GM18517 (cell line): ENCODE results near the gene CCDC28B.
"Not testable (repeated sequence)": the region's sequence is repeated elsewhere in the genome, so short reads cannot be mapped to it uniquely, and the experiment has no call there.

Experiments
- ATAC-seq: cut with Tn5 transposase; IDR thresholded peaks from one replicate; pipeline ENCODE4 v1.9.1; 2021; ENCODE audit warnings: mild to moderate bottlenecking, moderate library complexity; ENCODE audit not compliant: unreplicated experiment

The CCDC28B gene

DNA sequence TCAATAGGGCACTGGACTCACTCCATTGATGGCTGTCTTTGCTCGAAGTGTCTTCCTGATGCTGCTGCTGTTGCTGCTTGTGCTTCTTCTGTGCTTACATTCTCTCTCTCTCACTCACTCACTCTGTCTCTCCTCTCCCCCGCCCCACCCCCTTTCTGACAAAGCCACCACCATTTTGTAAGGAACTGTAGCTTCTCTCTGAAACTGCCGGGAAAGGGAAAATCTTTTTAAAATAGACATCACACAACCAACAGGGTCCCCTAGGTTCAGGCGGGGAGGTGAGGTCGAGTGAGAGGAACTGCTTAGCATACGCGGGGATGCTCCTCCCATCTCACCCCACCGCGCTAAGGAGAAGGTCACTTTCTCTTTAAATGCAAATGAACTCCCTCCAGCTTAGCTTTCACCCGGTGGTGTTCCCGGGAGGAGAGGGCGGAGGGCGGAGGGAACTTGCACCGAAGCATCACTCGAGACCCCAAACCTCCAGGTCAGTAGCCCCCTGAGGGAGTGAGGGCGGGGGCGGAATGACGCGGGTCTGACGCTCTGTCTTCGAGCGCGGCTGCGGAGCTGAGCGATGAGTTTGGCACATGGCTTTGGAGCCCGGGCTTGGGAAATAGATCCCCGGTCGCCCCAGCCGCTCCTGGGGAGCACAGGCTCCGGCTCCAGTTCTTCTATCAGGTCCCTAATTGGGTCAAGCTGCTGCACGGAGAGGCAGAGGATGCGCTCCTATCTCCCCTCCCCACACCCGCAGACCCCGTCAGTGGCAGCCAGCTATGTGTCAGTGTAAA, at the start of gene CCDC28B:
TSS of gene CCDC28B (plus strand) at position 370 of the 785 bp plus-strand sequence. CDS start 1,341 bp downstream, outside the sequence.
- no peak for ATAC-seq

DNA sequence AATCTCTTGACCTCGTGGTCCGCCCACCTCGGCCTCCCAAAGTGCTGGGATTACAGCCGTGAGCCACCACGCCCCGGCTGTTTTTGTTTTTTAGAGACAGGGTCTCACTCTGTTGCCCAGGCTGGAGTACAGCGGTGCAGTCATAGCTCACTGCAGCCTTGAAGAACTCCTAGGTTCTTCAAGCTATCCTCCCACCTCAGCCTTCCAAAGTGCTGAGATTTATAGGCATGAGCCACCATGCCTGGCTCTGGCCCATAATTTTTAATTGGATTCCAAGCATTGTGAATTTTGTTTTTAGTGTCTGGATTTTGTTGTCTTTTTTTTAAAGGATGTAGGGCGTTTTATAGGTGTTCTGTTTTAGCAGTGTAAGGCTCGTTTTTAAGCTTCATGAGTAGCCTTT, 49.5 kb upstream of the CCDC28B start:
- no peak for ATAC-seq

DNA sequence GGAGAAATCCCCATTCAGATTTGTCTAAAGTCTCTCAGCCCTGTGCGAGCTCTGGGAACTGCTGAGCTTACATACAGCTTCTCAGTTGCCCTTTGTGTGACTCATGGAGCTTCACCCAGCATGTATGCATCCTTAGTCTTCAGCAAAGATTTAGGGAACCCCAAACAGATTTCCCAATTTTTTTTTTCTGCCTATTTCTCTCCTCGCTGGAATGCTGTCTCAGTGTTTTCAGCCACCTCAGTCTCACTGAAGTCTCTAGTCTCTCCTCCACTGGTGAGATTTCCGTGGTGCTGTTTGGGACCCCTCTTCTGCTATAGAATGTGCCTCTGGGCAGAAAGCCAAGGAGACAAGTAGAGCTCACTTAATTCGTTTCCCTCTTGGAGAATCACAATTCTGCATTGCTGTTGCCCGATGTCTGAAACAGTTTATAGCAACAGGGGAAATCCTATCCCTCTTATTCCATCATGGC, 49.0 kb upstream of the CCDC28B start:
- no peak for ATAC-seq

- ATAC-seq: no peak
Measured at GRCh38 chr1:32159189-32159588, 41.2 kb upstream of the CCDC28B start.

- ATAC-seq: no peak
Measured at GRCh38 chr1:32163405-32163804, 37.0 kb upstream of the CCDC28B start.

DNA sequence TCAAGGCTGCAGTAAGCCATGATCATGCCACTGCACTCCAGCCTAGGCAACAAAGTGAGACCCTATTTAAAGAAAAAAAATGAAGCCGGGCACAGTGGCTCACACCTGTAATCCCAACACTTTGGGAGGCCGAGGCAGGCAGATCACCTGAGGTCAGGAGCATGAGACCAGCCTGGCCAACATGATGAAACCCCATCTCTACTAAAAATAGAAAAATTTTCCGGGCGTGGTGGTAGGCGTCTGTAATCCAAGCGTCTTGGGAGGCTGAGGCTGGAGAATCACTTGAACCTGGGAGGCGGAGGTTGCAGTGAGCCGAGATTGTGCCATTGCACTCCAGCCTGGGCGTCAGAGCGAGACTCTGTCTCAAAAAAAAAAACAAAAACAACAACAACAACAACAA, 34.8 kb upstream of the CCDC28B start:
- ATAC-seq: not testable (repeated sequence)

- no peak for ATAC-seq
Measured at GRCh38 chr1:32170991-32171390, 29.4 kb upstream of the CCDC28B start.

GRCh38 chr1:32172621-32173245, 27.7 kb upstream of the CCDC28B start:
- ATAC-seq: no peak

DNA sequence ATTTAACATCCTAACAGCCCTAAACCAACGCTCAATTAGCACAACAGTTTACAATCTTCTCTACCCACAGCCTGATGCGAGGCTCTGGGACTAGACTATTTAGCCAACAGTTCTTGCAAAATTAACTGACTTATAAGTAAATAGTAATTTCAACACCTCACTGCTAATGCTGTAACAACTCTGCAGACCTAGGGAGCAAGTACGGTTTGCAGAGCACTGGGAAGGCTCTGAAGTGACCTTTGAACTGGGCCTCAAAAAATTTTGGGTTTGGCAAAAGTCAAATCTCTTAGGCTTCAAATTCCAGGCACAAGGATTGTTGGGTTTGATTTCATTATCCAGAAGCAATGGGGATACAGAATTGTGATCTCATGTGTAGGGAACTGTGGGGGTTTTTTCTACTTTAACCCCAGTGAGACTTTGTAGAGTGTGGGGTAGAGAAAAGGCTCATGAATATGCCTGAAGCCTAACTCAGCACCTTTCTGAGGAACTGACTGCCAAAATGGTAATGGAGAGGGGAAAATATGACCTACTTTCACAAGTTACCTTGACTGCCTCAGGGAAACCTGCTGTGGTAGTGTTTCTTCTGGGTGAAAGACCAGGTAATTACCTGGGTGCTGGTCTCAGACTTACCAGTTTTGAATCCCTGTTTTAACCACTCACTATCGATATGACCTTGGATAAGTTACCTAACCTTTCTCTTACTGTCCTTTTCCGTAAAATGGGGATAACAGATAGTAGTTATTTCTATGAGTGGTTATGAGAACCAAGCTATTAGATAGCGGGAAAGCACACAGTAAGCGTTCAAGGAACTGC, 21.8 kb upstream of the CCDC28B start:
- no peak for ATAC-seq

DNA sequence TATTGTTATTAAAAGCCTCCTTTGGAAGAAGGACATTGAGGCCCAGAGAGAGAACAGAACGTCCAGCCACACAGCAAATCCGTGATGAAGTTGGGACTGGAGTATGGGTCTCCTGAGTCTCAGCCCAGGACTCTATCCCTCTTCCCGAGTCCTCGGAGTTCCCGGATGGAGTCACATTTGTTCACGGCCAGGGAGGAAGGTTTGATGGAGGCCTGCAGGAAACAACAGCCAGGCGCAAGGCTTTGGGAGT, 21.3 kb upstream of the CCDC28B start:
- no peak for ATAC-seq

DNA sequence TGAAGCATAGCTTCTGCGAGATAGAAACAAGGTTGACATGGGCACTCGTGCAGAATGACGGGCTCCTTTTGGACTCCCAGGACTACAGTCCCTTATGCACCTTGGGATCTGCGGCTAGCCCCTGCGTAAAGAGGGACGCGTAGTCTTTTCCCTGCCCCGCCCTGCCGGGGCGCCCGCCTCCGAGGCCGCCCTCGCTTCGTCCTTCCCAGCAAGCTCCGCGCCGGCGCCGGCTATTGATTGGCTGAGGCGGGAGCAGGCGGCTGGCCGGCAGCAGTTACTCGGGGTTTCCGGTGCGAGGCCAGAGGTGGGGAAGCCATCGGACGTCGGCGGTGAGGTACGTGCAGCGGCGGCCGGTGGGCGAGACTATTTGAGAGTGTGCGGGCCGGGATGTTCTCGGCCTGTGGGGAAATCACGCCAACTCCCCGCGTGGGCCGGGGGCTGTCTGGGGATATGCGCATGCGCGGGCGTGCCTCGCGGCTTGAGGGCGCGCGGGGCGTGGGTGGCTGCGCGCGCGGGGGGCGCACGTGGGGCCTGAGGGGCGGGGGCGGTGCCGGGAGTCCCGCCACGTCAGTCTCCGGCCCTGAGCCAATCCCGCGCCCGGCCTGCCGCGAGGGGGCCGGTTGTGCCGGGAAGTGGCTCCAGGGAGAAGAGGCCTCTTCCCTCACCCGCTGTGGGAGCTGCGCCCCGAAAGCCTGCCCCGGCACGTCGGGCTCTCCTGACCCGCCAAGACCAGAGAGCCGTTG, 20.8 kb upstream of the CCDC28B start, which contains the start of gene TXLNA:
TSS of gene TXLNA (plus strand) at position 233 of the 743 bp plus-strand sequence. CDS start 671 bp downstream, outside the sequence.
- ATAC-seq: peak; percentile 68

DNA sequence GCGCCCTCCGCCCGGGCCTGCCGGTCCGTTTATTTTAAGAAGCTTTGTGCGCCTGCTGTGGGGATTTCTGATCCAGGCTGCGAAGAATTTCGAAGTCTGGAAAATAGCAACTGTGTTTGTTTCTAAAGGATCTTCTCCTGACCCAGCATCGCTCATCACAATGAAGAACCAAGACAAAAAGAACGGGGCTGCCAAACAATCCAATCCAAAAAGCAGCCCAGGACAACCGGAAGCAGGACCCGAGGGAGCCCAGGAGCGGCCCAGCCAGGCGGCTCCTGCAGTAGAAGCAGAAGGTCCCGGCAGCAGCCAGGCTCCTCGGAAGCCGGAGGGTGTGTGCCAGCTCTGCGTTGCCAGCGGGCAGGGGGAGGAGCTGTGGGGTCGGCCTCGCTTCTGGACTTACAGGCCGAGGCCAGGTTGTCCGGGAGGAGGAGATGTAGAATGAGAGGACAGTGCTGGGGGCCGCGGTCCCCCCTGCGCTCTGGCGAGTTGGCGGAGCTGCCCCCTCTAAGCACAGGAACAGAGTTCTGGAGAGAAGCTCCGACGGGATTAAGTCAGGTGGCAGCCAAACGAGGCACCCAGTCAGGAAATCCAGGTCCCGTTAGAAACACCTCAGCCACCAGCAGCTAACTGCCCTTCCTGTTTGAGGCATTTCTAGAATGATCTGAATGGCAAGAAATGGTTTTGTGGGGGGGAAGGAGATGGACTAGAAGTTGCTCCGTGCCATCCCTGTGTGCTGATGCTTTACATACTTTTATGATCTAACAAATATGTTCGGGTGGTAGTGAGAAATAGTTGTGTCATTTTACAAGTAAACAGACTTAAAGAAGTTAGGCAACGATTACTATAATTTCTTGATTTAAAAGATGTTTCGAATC, 20.0 kb upstream of the CCDC28B start:
- ATAC-seq: peak; percentile 24

DNA sequence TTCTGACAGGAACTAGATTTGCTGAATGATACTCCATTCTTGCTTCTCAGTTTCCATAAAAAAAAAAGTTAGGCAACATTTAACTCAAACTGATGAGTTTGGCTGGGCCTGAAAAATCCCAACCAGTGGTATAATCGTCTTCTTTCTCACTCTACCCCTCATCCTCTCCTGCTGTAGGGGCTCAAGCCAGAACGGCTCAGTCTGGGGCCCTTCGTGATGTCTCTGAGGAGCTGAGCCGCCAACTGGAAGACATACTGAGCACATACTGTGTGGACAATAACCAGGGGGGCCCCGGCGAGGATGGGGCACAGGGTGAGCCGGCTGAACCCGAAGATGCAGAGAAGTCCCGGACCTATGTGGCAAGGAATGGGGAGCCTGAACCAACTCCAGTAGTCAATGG, 19.3 kb upstream of the CCDC28B start:
- no peak for ATAC-seq

DNA sequence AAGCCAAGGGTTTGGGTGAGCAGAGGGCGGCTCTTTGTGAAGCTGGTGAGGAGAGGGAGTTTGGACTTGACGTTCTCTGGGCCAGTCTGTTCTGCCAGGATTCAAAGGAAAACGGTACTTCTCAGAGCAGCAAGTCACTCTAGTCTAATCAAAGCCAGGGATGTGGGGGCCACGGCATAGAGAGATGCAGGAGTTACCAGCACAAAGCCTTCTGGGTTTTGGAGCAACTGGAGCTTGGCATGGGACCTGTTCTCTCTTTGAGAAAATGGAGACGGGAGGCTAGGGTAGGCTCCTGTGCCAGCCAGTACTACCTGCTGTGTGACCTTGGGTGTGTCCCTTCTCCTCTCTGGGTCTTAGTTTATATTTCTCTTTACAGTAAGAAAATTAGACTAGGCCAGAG, 18.8 kb upstream of the CCDC28B start:
- no peak for ATAC-seq

DNA sequence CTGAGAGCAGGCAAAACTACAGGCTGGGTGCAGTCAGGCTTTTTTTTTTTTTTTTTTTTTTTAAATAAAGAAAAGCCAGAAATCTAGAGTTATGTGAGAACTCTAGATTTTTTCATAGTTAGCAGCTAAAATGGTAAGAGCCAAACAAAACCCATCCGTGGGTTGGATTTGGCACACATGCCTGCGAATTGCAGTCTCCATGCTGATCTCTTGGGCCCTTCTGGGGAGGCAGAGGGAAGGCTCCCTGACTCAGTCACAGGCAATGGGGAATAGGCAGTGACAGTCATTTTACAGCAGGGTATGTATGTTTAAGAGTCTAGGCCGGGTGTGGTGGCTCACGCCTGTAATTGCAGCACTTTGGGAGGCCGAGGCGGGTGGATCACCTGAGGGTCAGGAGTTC, 18.3 kb upstream of the CCDC28B start:
- ATAC-seq: no peak

DNA sequence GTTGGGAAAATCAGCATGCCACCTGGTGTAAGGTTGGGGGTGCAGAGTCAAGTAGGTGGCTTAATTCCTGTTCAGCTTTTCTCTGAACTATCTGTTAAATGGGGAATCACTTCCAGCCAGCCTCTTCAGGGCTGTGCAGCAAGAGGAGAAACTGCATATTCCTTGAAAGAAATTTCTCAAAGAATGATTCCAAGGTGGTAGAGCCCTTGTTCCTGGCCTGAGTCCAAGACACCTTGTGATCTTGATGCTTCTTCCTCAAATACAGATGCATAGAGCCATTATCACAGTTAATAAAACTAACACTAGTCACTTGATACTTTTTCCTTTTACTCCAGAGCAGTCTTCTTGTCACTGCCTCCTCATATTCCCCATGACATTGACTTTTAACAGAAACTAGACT, 15.7 kb upstream of the CCDC28B start:
- ATAC-seq: no peak

DNA sequence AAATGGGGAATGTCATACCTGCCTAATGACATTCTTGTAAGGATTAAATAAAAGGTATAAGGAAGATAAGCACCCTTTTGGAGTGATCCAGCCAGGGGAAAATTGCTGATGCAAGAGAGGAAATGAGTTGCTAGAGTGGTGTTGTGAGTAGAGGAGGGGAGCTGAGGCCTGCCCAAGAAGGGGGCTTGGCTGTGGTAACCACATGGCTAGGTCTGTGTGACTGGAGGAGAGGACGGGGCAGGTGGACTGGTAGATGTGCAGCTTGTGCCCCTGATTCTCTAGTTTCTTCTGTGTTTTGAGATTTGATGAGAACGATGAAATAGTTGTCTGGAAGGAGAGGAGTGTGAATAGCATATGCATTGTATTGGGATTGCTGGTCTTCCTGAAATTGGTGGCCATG, 14.3 kb upstream of the CCDC28B start:
- ATAC-seq: no peak

GRCh38 chr1:32186491-32186890, 13.9 kb upstream of the CCDC28B start:
- ATAC-seq: no peak

DNA sequence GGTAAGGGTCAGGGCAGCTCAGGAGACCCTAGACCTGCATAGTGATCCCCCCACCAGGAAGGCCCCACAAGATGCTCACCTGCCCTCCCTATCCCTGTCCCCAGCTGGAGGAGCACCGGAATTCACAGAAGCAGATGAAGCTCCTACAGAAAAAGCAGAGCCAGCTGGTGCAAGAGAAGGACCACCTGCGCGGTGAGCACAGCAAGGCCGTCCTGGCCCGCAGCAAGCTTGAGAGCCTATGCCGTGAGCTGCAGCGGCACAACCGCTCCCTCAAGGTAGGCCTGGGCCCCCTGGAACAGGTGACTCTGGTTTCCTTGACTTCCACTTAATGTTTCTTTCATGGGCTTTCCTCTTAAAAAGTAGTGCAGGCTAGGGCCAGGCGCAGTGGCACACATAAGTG, 12.5 kb upstream of the CCDC28B start:
- ATAC-seq: no peak
